GM19240 (cell line): Measurements from ENCODE around the gene MAP4K1.
"Not testable (repeated sequence)": the region's sequence is repeated elsewhere in the genome, so short reads cannot be mapped to it uniquely, and the experiment has no call there.

Experiments used
- DNase-seq: peaks from one replicate; pipeline ENCODE4 v3.0.0; 2011; ENCODE audit warnings: low spot score; ENCODE audit not compliant: insufficient read length

The MAP4K1 gene

GRCh38 chr19:38650911-38651584 lies 33.3 kb upstream of the MAP4K1 start:
- no peak for DNase-seq

GRCh38 chr19:38650172-38650775 lies 32.5 kb upstream of the MAP4K1 start:
- no peak for DNase-seq

DNA sequence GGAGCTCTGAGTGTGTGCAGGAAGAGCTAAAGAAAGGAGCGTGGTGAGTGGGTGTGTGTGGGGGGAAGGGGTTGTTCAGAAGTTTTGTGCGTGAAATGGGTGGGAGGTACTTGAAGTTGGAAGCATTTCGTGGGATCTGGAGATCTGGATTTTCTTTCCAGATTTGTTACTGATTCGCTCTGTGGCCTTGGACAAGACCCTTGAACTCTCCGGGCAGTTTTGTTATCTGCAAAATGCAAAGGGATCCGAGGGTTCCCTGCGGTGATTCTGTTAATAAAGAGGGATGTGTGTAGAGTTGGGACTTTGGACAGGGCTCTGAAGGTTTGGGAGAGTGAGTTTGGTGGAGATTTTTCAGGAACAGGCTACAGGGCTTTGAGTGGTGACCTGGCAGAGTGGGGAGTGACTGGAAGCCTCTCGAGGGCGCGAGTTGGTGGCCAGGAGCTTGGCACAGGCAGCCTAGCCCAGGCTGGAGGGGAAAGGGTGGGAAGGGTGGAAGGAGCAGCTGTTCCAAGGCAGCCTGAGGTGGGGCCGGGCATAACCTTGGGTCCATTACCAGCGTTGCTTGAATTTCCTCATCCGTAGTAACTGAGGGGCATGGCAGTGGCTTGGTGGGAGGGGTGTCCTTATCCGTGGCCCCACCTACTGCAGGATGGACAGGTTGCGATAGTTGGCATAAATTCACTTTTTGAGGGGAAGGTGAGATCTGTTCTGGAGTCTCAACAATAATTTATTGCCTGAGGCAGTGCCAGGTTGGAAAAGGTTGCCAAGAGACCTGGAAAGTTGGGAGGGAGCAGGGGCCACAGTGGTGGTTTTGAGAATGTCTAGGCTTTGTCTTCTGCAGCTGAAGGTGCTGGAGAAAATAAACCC lies 31.8 kb upstream of the MAP4K1 start:
- DNase-seq = no peak

DNA sequence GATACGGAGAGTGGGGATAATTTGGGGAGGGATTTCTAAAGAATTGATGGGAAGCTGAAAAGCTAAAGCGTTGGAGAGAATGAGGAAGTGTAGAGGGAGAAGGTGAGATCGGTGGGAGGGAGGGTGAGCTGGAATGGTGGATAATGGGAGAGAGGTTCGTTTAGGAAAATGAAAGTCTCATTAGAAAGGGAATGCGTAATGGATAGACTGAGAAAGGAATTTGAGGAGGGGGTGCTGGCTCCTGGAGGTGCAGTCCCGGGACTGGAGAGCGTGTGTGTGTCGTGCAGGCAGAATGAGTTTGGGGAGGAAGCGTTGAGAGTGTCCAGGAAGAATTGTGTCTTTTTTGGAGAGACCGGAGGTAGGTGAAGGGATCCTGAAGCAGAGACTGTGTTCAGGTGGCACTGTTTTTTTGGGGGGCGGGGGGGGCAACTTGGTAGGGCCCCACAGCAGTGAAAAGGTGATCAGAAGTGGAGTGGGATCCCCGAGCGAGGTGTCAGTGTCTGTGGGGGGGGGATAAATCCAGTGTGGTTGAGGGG lies 31.1 kb upstream of the MAP4K1 start:
- DNase-seq = no peak

- no peak for DNase-seq
These were observed 30.4 kb upstream of the MAP4K1 start for GRCh38 chr19:38647966-38648768.

DNA sequence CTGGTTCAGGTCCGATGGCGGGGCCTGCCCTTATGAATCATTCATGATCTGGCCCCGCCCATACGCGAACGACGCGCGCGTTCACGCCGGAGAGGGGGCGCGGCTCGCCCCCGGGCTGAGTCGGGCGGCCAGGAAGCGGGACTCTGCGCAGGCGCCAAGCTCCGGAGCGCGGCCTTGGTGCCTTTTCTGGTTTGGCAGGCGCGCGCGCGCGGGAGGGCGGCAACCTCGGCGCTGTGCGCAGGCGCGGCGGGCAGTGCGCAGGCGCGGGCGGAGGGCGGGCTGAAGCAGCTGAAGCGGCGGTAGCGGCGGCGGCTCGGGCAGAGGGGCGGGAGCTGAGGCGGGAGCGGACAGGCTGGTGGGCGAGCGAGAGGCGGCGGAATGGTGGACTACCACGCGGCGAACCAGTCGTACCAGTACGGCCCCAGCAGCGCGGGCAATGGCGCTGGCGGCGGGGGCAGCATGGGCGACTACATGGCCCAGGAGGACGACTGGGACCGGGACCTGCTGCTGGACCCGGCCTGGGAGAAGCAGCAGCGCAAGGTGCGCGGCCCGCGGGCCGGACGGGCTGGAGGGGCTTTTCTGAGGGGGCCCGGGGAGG lies 29.7 kb upstream of the MAP4K1 start, which contains the start of gene ACTN4:
Gene ACTN4 (plus strand): TSS at position 282 of the 598 bp plus-strand sequence. CDS start 97 bp downstream, at position 379.
- peak; percentile 70 for DNase-seq

DNA sequence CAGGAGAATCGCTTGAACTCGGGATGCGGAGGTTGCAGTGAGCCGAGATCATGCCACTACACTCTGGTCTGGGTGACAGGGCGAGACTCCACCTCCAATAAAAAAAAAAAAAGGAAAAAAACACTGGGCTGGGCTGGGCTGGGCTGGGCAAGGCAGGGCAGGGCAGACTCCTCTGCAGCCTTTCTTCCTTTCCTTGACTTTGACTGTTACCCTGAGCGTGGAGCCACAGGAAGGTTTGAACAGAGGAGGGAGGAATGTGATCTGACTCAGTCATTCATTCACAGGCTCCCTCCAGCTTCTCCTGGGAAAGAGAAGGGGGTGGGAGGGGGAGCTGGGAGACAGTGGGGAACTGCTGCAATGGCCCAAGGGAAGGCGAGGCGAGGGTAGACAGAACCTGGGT lies 27.0 kb upstream of the MAP4K1 start:
- DNase-seq = no peak

DNA sequence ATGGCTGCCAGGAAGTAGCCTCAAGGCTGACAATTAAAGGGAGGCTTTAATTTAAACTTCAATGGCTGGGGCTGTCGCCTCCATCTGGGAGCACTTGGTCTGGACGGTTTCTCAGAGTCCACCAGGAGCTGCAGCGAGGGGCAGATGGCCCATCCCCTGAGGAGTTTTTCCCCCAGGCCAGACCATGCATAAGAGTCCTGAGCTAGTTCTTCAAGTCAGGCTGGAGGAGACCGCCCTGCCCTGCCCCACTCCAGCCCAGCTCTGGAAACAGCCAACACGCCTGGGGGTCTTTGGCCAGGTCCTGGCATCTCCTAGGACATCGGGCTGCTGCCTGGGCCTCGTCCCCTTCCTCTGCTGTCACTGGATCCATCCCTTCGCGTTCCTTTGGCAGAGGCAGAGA lies 24.4 kb upstream of the MAP4K1 start:
- DNase-seq = no peak

DNA sequence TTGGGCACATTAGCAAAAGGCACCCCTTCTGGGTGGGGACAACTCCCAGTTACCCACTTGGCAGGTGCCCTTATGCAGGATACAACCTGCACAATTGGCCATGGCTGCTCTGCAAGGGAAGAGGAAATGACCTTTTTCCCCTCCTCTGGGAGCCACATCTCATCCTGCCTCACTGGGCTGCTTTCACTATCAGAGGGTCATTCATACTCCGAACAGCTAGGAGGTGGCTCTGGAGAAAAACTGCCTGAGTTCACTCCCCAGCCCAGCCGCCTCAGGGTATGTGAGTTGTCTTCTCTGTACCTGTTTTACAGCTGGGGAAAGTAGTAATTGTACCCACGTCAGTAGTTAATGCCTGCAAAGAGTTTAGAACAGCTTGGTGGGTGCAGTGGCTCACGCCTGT lies 22.6 kb upstream of the MAP4K1 start:
- DNase-seq = no peak

DNA sequence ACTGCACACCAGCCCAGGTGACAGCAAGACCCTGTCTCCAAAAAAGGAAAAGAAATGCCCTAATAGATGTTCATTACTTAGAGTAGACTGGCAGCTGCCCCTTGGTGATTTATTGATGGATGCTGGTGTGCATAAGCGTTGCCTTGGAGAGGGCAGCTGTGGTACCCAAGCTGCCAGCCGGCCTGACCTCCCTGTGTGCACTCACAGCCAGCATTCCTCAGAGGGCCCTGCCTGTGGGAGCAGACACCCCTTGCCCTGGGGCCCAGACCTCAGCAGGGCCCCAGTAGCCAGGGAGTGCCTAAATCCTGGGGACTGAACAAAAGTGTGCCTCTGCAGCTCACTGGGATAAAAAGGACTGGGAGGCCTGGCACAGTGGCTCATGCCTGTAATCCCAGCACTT lies 21.9 kb upstream of the MAP4K1 start:
- no peak for DNase-seq

DNA sequence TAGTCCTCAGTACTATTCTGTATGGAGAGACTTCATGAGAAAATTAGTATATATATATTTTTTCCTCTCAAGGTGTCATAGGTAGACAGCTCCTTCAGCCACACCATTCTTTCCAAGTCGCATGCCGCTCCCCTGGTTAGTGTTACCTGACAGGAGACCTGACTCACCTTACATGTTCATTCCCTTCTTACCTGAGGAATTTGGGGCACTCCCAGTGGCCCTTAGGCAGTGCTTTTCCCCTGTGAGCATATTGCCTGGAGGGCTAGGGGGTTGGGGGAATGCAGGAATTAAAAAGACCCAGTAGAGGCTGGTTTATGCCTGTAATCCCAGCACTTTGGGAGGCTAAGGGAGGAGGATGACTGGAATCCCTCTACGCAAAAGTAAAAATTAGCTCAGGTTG lies 20.7 kb upstream of the MAP4K1 start:
- DNase-seq = no peak

- DNase-seq = no peak
These were observed 18.0 kb upstream of the MAP4K1 start for GRCh38 chr19:38635483-38636399.

- peak; percentile 72 for DNase-seq
These were observed 17.2 kb upstream of the MAP4K1 start for GRCh38 chr19:38634757-38635482.

GRCh38 chr19:38632476-38633213 lies 14.9 kb upstream of the MAP4K1 start:
- DNase-seq = no peak

DNA sequence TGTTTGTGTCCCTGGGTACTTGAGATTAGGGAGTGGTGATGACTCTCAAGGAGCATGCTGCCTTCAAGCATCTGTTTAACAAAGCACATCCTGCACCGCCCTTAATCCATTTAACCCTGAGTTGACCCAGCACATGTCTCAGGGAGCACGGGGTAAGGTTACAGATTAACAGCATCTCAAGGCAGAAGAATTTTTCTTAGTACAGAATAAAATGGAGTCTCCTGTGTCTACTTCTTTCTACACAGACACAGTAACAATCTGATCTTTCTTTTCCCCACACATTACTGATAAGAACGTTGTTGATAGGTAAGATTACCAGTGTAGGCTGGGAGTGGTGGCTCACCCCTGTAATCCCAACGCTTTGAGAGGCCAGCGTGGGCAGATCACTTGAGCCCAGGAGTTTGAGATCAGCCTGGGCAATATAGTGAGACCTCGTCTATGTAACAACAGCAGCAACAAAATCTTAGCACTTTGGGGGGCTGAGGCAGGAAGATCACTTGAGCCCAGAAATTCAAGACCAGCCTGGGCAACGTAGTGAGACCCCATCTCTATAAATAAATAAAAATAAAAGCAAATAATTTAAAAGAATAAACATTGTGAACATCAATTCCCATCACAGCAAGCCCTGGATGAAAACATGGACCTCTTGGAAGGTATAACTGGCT lies 14.2 kb upstream of the MAP4K1 start:
- DNase-seq = not testable (repeated sequence)

- DNase-seq = not testable (repeated sequence)
These were observed 13.5 kb upstream of the MAP4K1 start for GRCh38 chr19:38631301-38631700.

DNA sequence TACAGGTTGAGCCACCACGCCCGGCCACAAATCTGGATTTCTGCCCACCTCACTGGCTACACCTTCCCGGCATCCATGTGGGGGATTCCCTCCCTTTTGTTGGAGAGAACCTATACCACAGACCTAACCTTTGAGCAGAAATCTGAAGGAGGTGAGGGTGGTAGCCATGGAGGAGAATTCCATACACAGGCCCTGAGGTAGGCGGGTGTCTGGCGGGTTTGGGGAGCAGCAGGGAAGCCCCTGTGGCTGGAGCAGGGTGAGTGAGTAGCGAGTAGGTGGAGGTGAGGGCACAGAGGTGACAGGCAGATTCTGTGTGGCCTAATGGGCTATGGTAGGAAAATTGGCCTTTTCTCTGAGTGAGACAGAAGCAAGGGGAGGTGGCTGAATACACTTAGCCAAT lies 11.8 kb upstream of the MAP4K1 start:
- DNase-seq = no peak

DNA sequence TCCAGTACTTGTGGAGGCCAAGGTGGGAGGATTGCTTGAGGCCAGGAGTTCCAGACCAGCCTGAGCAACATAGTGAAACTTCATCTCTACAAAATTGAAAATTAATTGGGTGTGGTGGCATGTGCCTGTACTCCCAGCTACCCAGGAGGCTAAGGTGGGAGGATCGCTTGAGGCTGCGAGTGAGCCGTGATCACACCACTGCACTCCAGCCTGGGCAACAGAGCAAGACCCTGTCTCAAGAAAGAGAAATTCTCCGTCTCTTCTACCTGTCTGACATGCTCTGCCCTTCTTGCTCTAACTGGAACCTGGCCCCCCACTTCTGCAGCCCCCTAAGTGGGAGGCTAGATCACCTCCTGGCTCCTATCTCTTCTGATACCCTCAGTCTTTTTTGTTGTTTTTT lies 8.6 kb upstream of the MAP4K1 start:
- no peak for DNase-seq
